Measurements from ENCODE around the gene RHBDL1.

Gene RHBDL1

GRCh38 chr16:658679-659571, 16.5 kb upstream of the RHBDL1 start:
- no peak for DNase-seq (ENCODE audit: low read depth)

GRCh38 chr16:659618-660017, 15.9 kb upstream of the RHBDL1 start:
- no peak for DNase-seq (ENCODE audit: low read depth)

- DNase-seq (ENCODE audit: low read depth) = no peak
Measured at GRCh38 chr16:660132-660458, 15.4 kb upstream of the RHBDL1 start.

- DNase-seq (ENCODE audit: low read depth) = peak; percentile 52
Measured at GRCh38 chr16:660459-661183, 14.8 kb upstream of the RHBDL1 start.

- DNase-seq (ENCODE audit: low read depth) = no peak
Measured at GRCh38 chr16:661184-661821, 14.2 kb upstream of the RHBDL1 start.

- DNase-seq (ENCODE audit: low read depth) = no peak
Measured at GRCh38 chr16:662095-662494, 13.4 kb upstream of the RHBDL1 start.

- no peak for DNase-seq (ENCODE audit: low read depth)
Measured at GRCh38 chr16:662597-662996, 12.9 kb upstream of the RHBDL1 start.

GRCh38 chr16:666572-666971, 8.9 kb upstream of the RHBDL1 start:
- no peak for DNase-seq (ENCODE audit: low read depth)

- DNase-seq (ENCODE audit: low read depth) = no peak
Measured at GRCh38 chr16:667113-667779, 8.2 kb upstream of the RHBDL1 start.

- peak; percentile 91 for DNase-seq (ENCODE audit: low read depth)
Measured at GRCh38 chr16:667780-668518, 7.5 kb upstream of the RHBDL1 start, which contains the start of gene RHOT2. TSS of gene RHOT2 (plus strand) at chr16:668132. CDS start at chr16:668200, 68 bp downstream.

- no peak for DNase-seq (ENCODE audit: low read depth)
Measured at GRCh38 chr16:668519-669171, 6.8 kb upstream of the RHBDL1 start.

- no peak for DNase-seq (ENCODE audit: low read depth)
Measured at GRCh38 chr16:669666-670065, 5.8 kb upstream of the RHBDL1 start.

GRCh38 chr16:670485-671352, 4.8 kb upstream of the RHBDL1 start:
- no peak for DNase-seq (ENCODE audit: low read depth)

GRCh38 chr16:671353-672131, 3.9 kb upstream of the RHBDL1 start:
- no peak for DNase-seq (ENCODE audit: low read depth)

- no peak for DNase-seq (ENCODE audit: low read depth)
Measured at GRCh38 chr16:672371-672770, 3.1 kb upstream of the RHBDL1 start.

GRCh38 chr16:672851-673250, 2.6 kb upstream of the RHBDL1 start:
- no peak for DNase-seq (ENCODE audit: low read depth)

GRCh38 chr16:673399-673991, 2.0 kb upstream of the RHBDL1 start:
- no peak for DNase-seq (ENCODE audit: low read depth)

- DNase-seq (ENCODE audit: low read depth) = no peak
Measured at GRCh38 chr16:674214-674881, 1.1 kb upstream of the RHBDL1 start.
